Ishikawa (cell line): ENCODE results near the gene ACBD3.

Source experiments
- CEBPB ChIP-seq: IDR thresholded peaks from 2 replicates; pipeline ENCODE4 v1.6.1; 2012
- CREB1 ChIP-seq: IDR thresholded peaks from 2 replicates; pipeline ENCODE4 v1.6.1; 2012; ENCODE audit warnings: low read depth
- EGR1 ChIP-seq: IDR thresholded peaks from 2 replicates; pipeline ENCODE4 v1.6.1; 2012
- EP300 ChIP-seq: IDR thresholded peaks from 2 replicates; pipeline ENCODE4 v1.6.1; 2012; ENCODE audit warnings: borderline replicate concordance
- FOXM1 ChIP-seq: IDR thresholded peaks from 2 replicates; pipeline ENCODE4 v1.6.1; 2012; ENCODE audit warnings: low read depth, borderline replicate concordance
- MAX ChIP-seq: IDR thresholded peaks from 2 replicates; pipeline ENCODE4 v1.6.1; 2012
- NFIC ChIP-seq: IDR thresholded peaks from 2 replicates; pipeline ENCODE4 v1.6.1; 2012
- RAD21 ChIP-seq: IDR thresholded peaks from 2 replicates; pipeline ENCODE4 v1.6.1; 2012; ENCODE audit warnings: low read depth
- REST ChIP-seq: IDR thresholded peaks from 2 replicates; pipeline ENCODE4 v1.6.1; 2012; ENCODE audit warnings: low read depth, mild to moderate bottlenecking
- TAF1 ChIP-seq: IDR thresholded peaks from 2 replicates; pipeline ENCODE4 v1.6.1; 2012; ENCODE audit warnings: low read depth, mild to moderate bottlenecking
- TCF12 ChIP-seq: IDR thresholded peaks from 2 replicates; pipeline ENCODE4 v1.6.1; 2012; ENCODE audit warnings: low read depth
- TEAD4 ChIP-seq: IDR thresholded peaks from 2 replicates; pipeline ENCODE4 v1.6.1; 2012
- USF1 ChIP-seq: IDR thresholded peaks from 2 replicates; pipeline ENCODE4 v1.6.1; 2012
- YY1 ChIP-seq: IDR thresholded peaks from 2 replicates; pipeline ENCODE4 v1.6.1; 2012; ENCODE audit warnings: low read depth
- ZBTB7A ChIP-seq: IDR thresholded peaks from 2 replicates; pipeline ENCODE4 v1.6.1; 2012; ENCODE audit warnings: low read depth

The ACBD3 gene

GRCh38 chr1:226207048-226207447 is 20.5 kb upstream of the ACBD3 start:
- TF ChIP-seq NFIC, result no peak
- TF ChIP-seq RAD21, result no peak
- no peak for TF ChIP-seq TCF12
- TF ChIP-seq USF1, result no peak
- no peak for TF ChIP-seq YY1
- TF ChIP-seq ZBTB7A, result no peak
- TF ChIP-seq FOXM1, result no peak

- TF ChIP-seq USF1, result no peak
- no peak for TF ChIP-seq FOXM1
- TF ChIP-seq RAD21, result no peak
- no peak for TF ChIP-seq REST
- TF ChIP-seq TAF1, result no peak
- TF ChIP-seq TCF12, result no peak
- no peak for TF ChIP-seq MAX
- TF ChIP-seq EP300, result no peak
- TF ChIP-seq ZBTB7A, result no peak
- no peak for TF ChIP-seq EGR1
- no peak for TF ChIP-seq CREB1
- no peak for TF ChIP-seq TEAD4
- no peak for TF ChIP-seq CEBPB
These were observed 17.7 kb upstream of the ACBD3 start for GRCh38 chr1:226204198-226204597.

GRCh38 chr1:226203655-226204054 is 17.1 kb upstream of the ACBD3 start:
- no peak for TF ChIP-seq TCF12
- TF ChIP-seq CREB1, result no peak
- no peak for TF ChIP-seq TAF1
- TF ChIP-seq ZBTB7A, result no peak
- no peak for TF ChIP-seq RAD21
- no peak for TF ChIP-seq FOXM1
- no peak for TF ChIP-seq YY1
- no peak for TF ChIP-seq TEAD4
- no peak for TF ChIP-seq REST
- TF ChIP-seq CEBPB, result no peak
- no peak for TF ChIP-seq MAX
- TF ChIP-seq EGR1, result no peak
- no peak for TF ChIP-seq USF1
- no peak for TF ChIP-seq NFIC
- no peak for TF ChIP-seq EP300

GRCh38 chr1:226203240-226203639 is 16.7 kb upstream of the ACBD3 start:
- TF ChIP-seq FOXM1, result no peak

- TF ChIP-seq EGR1 (0 out of 2 replicates have a peak, but pooled peaks have one; percentile 29), YY1 (peak; percentile 50; the same call in 1 of the 2 replicates), TEAD4 (peak; percentile 63; the same call in 1 of the 2 replicates), CEBPB (peak; percentile 77), EP300 (peak; percentile 46; the same call in 1 of the 2 replicates), TCF12 (peak; percentile 61), MAX (peak; percentile 59)
These were observed 16.1 kb upstream of the ACBD3 start for GRCh38 chr1:226202666-226203065.

- TF ChIP-seq TEAD4 (no peak), YY1 (no peak), USF1 (no peak), MAX (no peak), EGR1 (no peak), RAD21 (no peak), TAF1 (no peak), FOXM1 (no peak), CREB1 (no peak), ZBTB7A (no peak), TCF12 (no peak), REST (no peak), EP300 (no peak), CEBPB (no peak), NFIC (no peak)
These were observed 15.7 kb upstream of the ACBD3 start for GRCh38 chr1:226202246-226202645.
